ENCODE data around the gene TFIP11. TPM values are rescaled to one million over a fixed set of nuclear protein-coding genes. Genes with fewer than 3 reads are reported as not detected.
A peak's percentile ranks its signal among the peaks of the same experiment; 100 is the strongest.

TFIP11 gene
- total and polyA plus RNA-seq, 7 experiments from 2014 or later = 25.8 to 107 (median 67.9) TPM

DNA sequence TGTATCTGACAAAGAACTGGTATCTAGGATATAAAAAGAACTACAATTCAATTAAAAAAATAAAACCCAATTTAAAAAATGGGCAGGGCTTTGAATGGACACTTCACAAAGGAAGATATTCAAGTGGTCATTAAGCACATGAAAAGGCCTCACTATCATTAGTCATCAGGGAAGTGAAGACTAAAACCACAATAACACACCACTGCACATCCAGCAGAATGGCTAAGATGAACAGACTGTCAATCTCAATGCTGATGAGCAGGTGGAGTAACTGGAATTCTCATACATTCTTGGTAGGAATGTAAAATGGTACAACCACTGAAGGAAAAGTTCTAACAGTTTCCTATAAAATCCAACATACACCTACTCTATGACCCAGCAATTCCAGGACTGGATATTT, 37.6 kb downstream of the TFIP11 start:
- Histone ChIP-seq H3K4me1 (ENCODE audit: control insufficient read depth in 2 of 2, insufficient read depth in 2 of 2, low read length in 2 of 2) (peaks cover 1 to 7% of the 10 kb centered on the region in 2 donors), H3K27ac (ENCODE audit: low read depth, low read length) (no peak overlapping the region), H3K27me3 (ENCODE audit: control insufficient read depth in 2 of 2, insufficient read depth in 2 of 2, low read length in 2 of 2) (no peaks in the 10 kb centered on the region), H3K36me3 (ENCODE audit: control insufficient read depth in 2 of 3, insufficient read depth in 3 of 3, low read length in 3 of 3) (peaks cover 8 to 71% (median 31%) of the 10 kb centered on the region in 3 experiments), H3K9me3 (ENCODE audit: control insufficient read depth in 2 of 3, low read length in 3 of 3) (no peaks in the 10 kb centered on the region), H3K4me3 (ENCODE audit: low read length) (no peak overlapping the region)
- Mint-ChIP-seq H3K4me1 (peaks cover 24 to 34% (median 27%) of the 10 kb centered on the region in 7 donors), H3K4me3 (no peak overlapping the region), H3K9me3 (peaks cover 0 to 1% (median 0%) of the 10 kb centered on the region in 11 donors), H3K27me3 (no peaks in the 10 kb centered on the region), H3K36me3 (peaks cover 13 to 57% (median 31%) of the 10 kb centered on the region in 5 donors), H3K27ac (no peak overlapping the region)
- ATAC-seq = peak; percentile 53
- ChIA-PET POLR2A (no interaction called here), CTCF (no interaction called here)
- no peak for DNase-seq
- intact Hi-C loops (cut with micrococcal nuclease) = no loop called here

GRCh38 chr22:26471522-26471921, 40.8 kb downstream of the TFIP11 start:
- Mint-ChIP-seq H3K36me3 (peaks cover 10 to 58% (median 26%) of the 10 kb centered on the region in 5 donors), H3K27ac (no peak overlapping the region), H3K9me3 (no peaks in the 10 kb centered on the region), H3K4me3 (no peak overlapping the region), H3K4me1 (peaks cover under 1 to 6% (median 2%) of the 10 kb centered on the region in 7 donors), H3K27me3 (no peaks in the 10 kb centered on the region)
- CTCF ChIA-PET = no interaction called here
- Histone ChIP-seq H3K27me3 (ENCODE audit: control insufficient read depth in 2 of 2, insufficient read depth in 2 of 2, low read length in 2 of 2) (no peaks in the 10 kb centered on the region), H3K4me3 (ENCODE audit: low read length) (no peak overlapping the region), H3K4me1 (ENCODE audit: control insufficient read depth in 2 of 2, insufficient read depth in 2 of 2, low read length in 2 of 2) (no peaks in the 10 kb centered on the region), H3K36me3 (ENCODE audit: control insufficient read depth in 2 of 3, insufficient read depth in 3 of 3, low read length in 3 of 3) (peaks cover 5 to 85% (median 35%) of the 10 kb centered on the region in 3 experiments), H3K9me3 (ENCODE audit: control insufficient read depth in 2 of 3, low read length in 3 of 3) (no peaks in the 10 kb centered on the region), H3K27ac (ENCODE audit: low read depth, low read length) (no peak overlapping the region)
- no peak for DNase-seq
- no peak for ATAC-seq
- intact Hi-C loops (cut with micrococcal nuclease) = no loop called here
- POLR2A ChIA-PET = interaction anchor here (1.5 kb wide), 1 partner anchor 109 kb away, joined by 3 read pairs; no protein-coding TSS in a partner anchor

GRCh38 chr22:26470807-26471206, 41.5 kb downstream of the TFIP11 start:
- ChIA-PET POLR2A (interaction anchor here (1.2 to 1.5 kb wide), 2 partner anchors 13 to 110 kb away, joined by 3 to 5 read pairs; partner anchors contain the start of genes HPS4 and SRRD), CTCF (no interaction called here)
- H3K27ac Mint-ChIP-seq = no peak overlapping the region
- H3K27ac ChIP-seq (ENCODE audit: low read depth, low read length) = no peak overlapping the region
- H3K4me3 ChIP-seq (ENCODE audit: low read length) = no peak overlapping the region
- H3K4me3 Mint-ChIP-seq = no peak overlapping the region
- H3K27me3 ChIP-seq (ENCODE audit: control insufficient read depth in 2 of 2, insufficient read depth in 2 of 2, low read length in 2 of 2) = no peaks in the 10 kb centered on the region
- H3K9me3 Mint-ChIP-seq = no peaks in the 10 kb centered on the region
- no peaks in the 10 kb centered on the region for H3K9me3 ChIP-seq (ENCODE audit: control insufficient read depth in 2 of 3, low read length in 3 of 3)
- ATAC-seq (no peak), DNase-seq (no peak)
- H3K4me1 Mint-ChIP-seq = peaks cover 0 to 6% (median 0%) of the 10 kb centered on the region in 7 donors
- H3K36me3 Mint-ChIP-seq = peaks cover 9 to 61% (median 25%) of the 10 kb centered on the region in 5 donors
- no peaks in the 10 kb centered on the region for H3K27me3 Mint-ChIP-seq
- peaks cover 5 to 88% (median 33%) of the 10 kb centered on the region in 3 experiments for H3K36me3 ChIP-seq (ENCODE audit: control insufficient read depth in 2 of 3, insufficient read depth in 3 of 3, low read length in 3 of 3)
- intact Hi-C loops (cut with micrococcal nuclease) = no loop called here
- no peaks in the 10 kb centered on the region for H3K4me1 ChIP-seq (ENCODE audit: control insufficient read depth in 2 of 2, insufficient read depth in 2 of 2, low read length in 2 of 2)

GRCh38 chr22:26466196-26466595, 46.1 kb downstream of the TFIP11 start:
- Mint-ChIP-seq H3K27me3 (no peaks in the 10 kb centered on the region), H3K36me3 (peaks cover 12 to 57% (median 20%) of the 10 kb centered on the region in 5 donors), H3K9me3 (no peaks in the 10 kb centered on the region), H3K4me1 (peaks cover 0 to 6% (median 0%) of the 10 kb centered on the region in 7 donors), H3K4me3 (no peak overlapping the region), H3K27ac (no peak overlapping the region)
- no peaks in the 10 kb centered on the region for H3K9me3 ChIP-seq (ENCODE audit: control insufficient read depth in 2 of 3, low read length in 3 of 3)
- H3K27ac ChIP-seq (ENCODE audit: low read depth, low read length) = no peak overlapping the region
- no peaks in the 10 kb centered on the region for H3K4me1 ChIP-seq (ENCODE audit: control insufficient read depth in 2 of 2, insufficient read depth in 2 of 2, low read length in 2 of 2)
- DNase-seq = no peak
- H3K4me3 ChIP-seq (ENCODE audit: low read length) = no peak overlapping the region
- no peaks in the 10 kb centered on the region for H3K27me3 ChIP-seq (ENCODE audit: control insufficient read depth in 2 of 2, insufficient read depth in 2 of 2, low read length in 2 of 2)
- no peak for ATAC-seq
- intact Hi-C loops (cut with micrococcal nuclease) = no loop called here
- H3K36me3 ChIP-seq (ENCODE audit: control insufficient read depth in 2 of 3, insufficient read depth in 3 of 3, low read length in 3 of 3) = peaks cover 5 to 89% (median 21%) of the 10 kb centered on the region in 3 experiments
- ChIA-PET CTCF (interaction anchor here (0.6 to 1.1 kb wide), 2 partner anchors 10 to 17 kb away, joined by 3 to 4 read pairs; no protein-coding TSS in a partner anchor), POLR2A (no interaction called here)

DNA sequence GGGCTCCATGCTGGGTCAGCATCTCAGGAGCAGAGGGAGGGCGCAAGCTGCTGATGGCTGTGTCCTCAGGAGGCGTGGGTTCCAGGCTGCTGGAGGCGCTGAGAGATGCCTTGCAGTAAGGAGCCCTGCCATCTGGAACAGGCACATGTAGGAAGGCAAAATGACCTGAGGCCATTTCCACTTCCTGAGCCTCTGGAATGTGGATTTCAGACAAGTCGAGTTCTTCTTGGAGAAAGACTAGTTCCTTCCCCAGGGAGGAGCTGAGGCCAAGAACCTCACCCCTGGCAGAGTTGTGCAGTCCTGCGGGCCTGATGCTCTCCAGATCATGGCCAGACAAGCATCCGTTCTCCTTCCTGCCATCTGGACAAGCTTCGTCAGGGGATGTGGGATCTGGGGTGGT, 48.0 kb downstream of the TFIP11 start:
- Histone ChIP-seq H3K4me1 (ENCODE audit: control insufficient read depth in 2 of 2, insufficient read depth in 2 of 2, low read length in 2 of 2) (no peaks in the 10 kb centered on the region), H3K9me3 (ENCODE audit: control insufficient read depth in 2 of 3, low read length in 3 of 3) (no peaks in the 10 kb centered on the region), H3K36me3 (ENCODE audit: control insufficient read depth in 2 of 3, insufficient read depth in 3 of 3, low read length in 3 of 3) (peaks cover 0 to 81% (median 13%) of the 10 kb centered on the region in 3 experiments), H3K4me3 (ENCODE audit: low read length) (no peak overlapping the region), H3K27me3 (ENCODE audit: control insufficient read depth in 2 of 2, insufficient read depth in 2 of 2, low read length in 2 of 2) (no peaks in the 10 kb centered on the region), H3K27ac (ENCODE audit: low read depth, low read length) (no peak overlapping the region)
- intact Hi-C loops (cut with micrococcal nuclease) = loop anchor here in 1 of 2 donors (5.0 kb wide), 1 partner anchor 37 kb away; the partner anchor contains the start of gene ASPHD2
- Mint-ChIP-seq H3K27me3 (no peaks in the 10 kb centered on the region), H3K9me3 (no peaks in the 10 kb centered on the region), H3K4me3 (no peak overlapping the region), H3K27ac (no peak overlapping the region), H3K4me1 (peaks cover 0 to 6% (median 4%) of the 10 kb centered on the region in 7 donors), H3K36me3 (peaks cover 7 to 51% (median 13%) of the 10 kb centered on the region in 5 donors)
- ATAC-seq = no peak
- no peak for DNase-seq
- ChIA-PET POLR2A (no interaction called here), CTCF (interaction anchor here (0.6 to 0.7 kb wide), 2 partner anchors 81 to 131 kb away, joined by 3 to 5 read pairs; no protein-coding TSS in a partner anchor)

- no peaks in the 10 kb centered on the region for H3K9me3 ChIP-seq (ENCODE audit: control insufficient read depth in 2 of 3, low read length in 3 of 3)
- no peak overlapping the region for H3K4me3 Mint-ChIP-seq
- H3K27me3 Mint-ChIP-seq = no peaks in the 10 kb centered on the region
- peak; percentile 18 for ATAC-seq
- H3K36me3 Mint-ChIP-seq = peaks cover 2 to 45% (median 10%) of the 10 kb centered on the region in 5 donors
- H3K27ac ChIP-seq (ENCODE audit: low read depth, low read length) = no peak overlapping the region
- H3K9me3 Mint-ChIP-seq = no peaks in the 10 kb centered on the region
- no peak overlapping the region for H3K4me3 ChIP-seq (ENCODE audit: low read length)
- no peaks in the 10 kb centered on the region for H3K27me3 ChIP-seq (ENCODE audit: control insufficient read depth in 2 of 2, insufficient read depth in 2 of 2, low read length in 2 of 2)
- H3K36me3 ChIP-seq (ENCODE audit: control insufficient read depth in 2 of 3, insufficient read depth in 3 of 3, low read length in 3 of 3) = peaks cover 0 to 79% (median 12%) of the 10 kb centered on the region in 3 experiments
- no peaks in the 10 kb centered on the region for H3K4me1 ChIP-seq (ENCODE audit: control insufficient read depth in 2 of 2, insufficient read depth in 2 of 2, low read length in 2 of 2)
- H3K27ac Mint-ChIP-seq = no peak overlapping the region
- ChIA-PET CTCF (interaction anchor here (0.6 to 5.2 kb wide), 2 partner anchors 66 to 81 kb away, joined by 5 to 50 read pairs; no protein-coding TSS in a partner anchor), POLR2A (no interaction called here)
- peaks cover 0 to 6% (median 4%) of the 10 kb centered on the region in 7 donors for H3K4me1 Mint-ChIP-seq
- no peak for DNase-seq
- intact Hi-C loops (cut with micrococcal nuclease) = loop anchor here in 1 of 2 donors (5.0 kb wide), 1 partner anchor 36 kb away; the partner anchor contains the start of gene ASPHD2
Measured at GRCh38 chr22:26463688-26464087, 48.6 kb downstream of the TFIP11 start.

All from naive thymus-derived CD4-positive, alpha-beta T cell (primary cell).